ENCODE results near the gene HS3ST6. TPM values are rescaled to one million over a fixed set of nuclear protein-coding genes. Genes with fewer than 3 reads are reported as not detected.
A peak's percentile ranks its signal among the peaks of the same experiment; 100 is the strongest.

Gene HS3ST6
- total and polyA plus RNA-seq, 2 of the 13 experiments (the other 11 are each of a cell fraction or from before 2014, with no cell fraction given) = not detected

- 0 out of 2 replicates have a peak, but pooled peaks have one; percentile 24 for TF ChIP-seq ZNF124 (CRISPR knock-in tag; IDR thresholded peaks at IDR 0.05)
- peak; percentile 80 for TF ChIP-seq NR2C2 (CRISPR knock-in tag; IDR thresholded peaks at IDR 0.05; ENCODE audit: borderline replicate concordance)
- no peak for TF ChIP-seq JDP2 (CRISPR knock-in tag; IDR thresholded peaks at IDR 0.05; ENCODE audit: borderline replicate concordance)
- TF ChIP-seq PHF8 (CRISPR knock-in tag; IDR thresholded peaks at IDR 0.05) = peak; percentile 92
- peak; percentile 65; the same call in 1 of the 2 replicates for TF ChIP-seq KMT2A (CRISPR knock-in tag; IDR thresholded peaks at IDR 0.05)
- TF ChIP-seq CTCF (CRISPR knock-in tag; IDR thresholded peaks at IDR 0.05) = peak; percentile 82
- peak; percentile 59; the same call in 1 of the 2 replicates for TF ChIP-seq TOPORS (CRISPR knock-in tag; IDR thresholded peaks at IDR 0.05)
- TF ChIP-seq FOXC1 (CRISPR knock-in tag; IDR thresholded peaks at IDR 0.05; ENCODE audit: borderline replicate concordance) = peak; percentile 72
- TF ChIP-seq ZNF761 (CRISPR knock-in tag; conservative IDR thresholded peaks at IDR 0.05) = no peak
- peak; percentile 74 for TF ChIP-seq MED1 (CRISPR knock-in tag; IDR thresholded peaks at IDR 0.05)
- TF ChIP-seq ZBTB2 (CRISPR knock-in tag; IDR thresholded peaks at IDR 0.05; ENCODE audit: low read depth) = peak; percentile 77
- TF ChIP-seq DNMT3B (CRISPR knock-in tag; conservative IDR thresholded peaks at IDR 0.05) = no peak
- 0 out of 2 replicates have a peak, but pooled peaks have one; percentile 23 for TF ChIP-seq ZNF567 (CRISPR knock-in tag; IDR thresholded peaks at IDR 0.05; ENCODE audit: borderline replicate concordance)
- peak; percentile 85 for TF ChIP-seq ZBTB38 (CRISPR knock-in tag; IDR thresholded peaks at IDR 0.05)
- TF ChIP-seq ZSCAN30 (CRISPR knock-in tag; IDR thresholded peaks at IDR 0.05) = 0 out of 2 replicates have a peak, but pooled peaks have one; percentile 23
- TF ChIP-seq ZNF569 (CRISPR knock-in tag; IDR thresholded peaks at IDR 0.05; ENCODE audit: borderline replicate concordance) = no peak
- TF ChIP-seq EHMT2 (IDR thresholded peaks at IDR 0.05; ENCODE audit: borderline replicate concordance, low read depth, low read length) = no peak
- no peak for TF ChIP-seq MAZ (IDR thresholded peaks at IDR 0.05; ENCODE audit: borderline replicate concordance, low read depth, low read length)
- peak; percentile 71 for TF ChIP-seq MAZ (CRISPR knock-in tag; IDR thresholded peaks at IDR 0.05; ENCODE audit: low read depth)
- no peak for TF ChIP-seq JUNB (CRISPR knock-in tag; IDR thresholded peaks at IDR 0.05; ENCODE audit: borderline replicate concordance)
- no peak for TF ChIP-seq RNF219 (CRISPR knock-in tag; IDR thresholded peaks at IDR 0.05)
- peak; percentile 81; the same call in 1 of the 2 replicates for TF ChIP-seq ZNF709 (CRISPR knock-in tag; IDR thresholded peaks at IDR 0.05)
- TF ChIP-seq MEIS1 (CRISPR knock-in tag; IDR thresholded peaks at IDR 0.05; ENCODE audit: borderline replicate concordance) = no peak
Measured at GRCh38 chr16:1959269-1960039, 41.2 kb upstream of the HS3ST6 start, which contains the start of gene NDUFB10 (continued).
